Gastrocnemius medialis (tissue), 4 donors: ENCODE results near the gene FAM227B.

Experiments used
- POLR2A ChIP-seq, 2 donors: fragments of 450-650 bp; IDR thresholded peaks; one replicate each; pipeline ENCODE4 v1.6.1; 2017; ENCODE audit warnings: antibody characterized with exemption in 2 of 2, mild to moderate bottlenecking in 2 of 2, moderate library complexity in 2 of 2
- TF ChIP-seq, protein P1 (sequence below), 5 experiments: fragments of 450-650 bp in 3 of 5; fragments of 200-600 bp in 2 of 5; sonication (generic) in 2 of 5; IDR thresholded peaks in 4 of 5; conservative IDR thresholded peaks in 1 of 5; 1 replicate in 4 of 5; 2 replicates in 1 of 5; pipeline ENCODE4 v1.5.1; 2016 to 2019; ENCODE audit warnings: antibody characterized with exemption in 5 of 5, mild to moderate bottlenecking in 3 of 5, moderate library complexity in 3 of 5

DNA sequence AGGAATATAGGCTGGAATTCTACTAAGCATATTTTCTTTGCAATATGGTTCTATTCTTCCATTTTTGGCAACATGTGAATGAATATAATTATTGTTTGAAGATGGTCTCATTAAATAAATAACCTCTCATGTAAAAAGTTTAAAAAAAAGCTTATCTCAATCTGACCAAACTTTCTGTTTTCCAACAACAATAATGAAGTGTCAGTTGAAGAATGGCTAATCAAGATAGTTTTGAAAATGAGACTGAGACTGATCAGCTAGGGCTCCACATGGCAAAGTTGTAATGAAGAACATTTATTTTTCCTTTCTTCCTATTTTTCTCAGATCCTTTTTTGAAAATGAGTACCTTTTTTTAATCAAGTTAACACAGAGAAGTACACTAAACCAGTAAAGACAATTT lies 333.1 kb downstream of the FAM227B start:
- no peak for TF ChIP-seq POLR2A (IDR thresholded peaks at IDR 0.05)
- TF ChIP-seq, protein P1, sequence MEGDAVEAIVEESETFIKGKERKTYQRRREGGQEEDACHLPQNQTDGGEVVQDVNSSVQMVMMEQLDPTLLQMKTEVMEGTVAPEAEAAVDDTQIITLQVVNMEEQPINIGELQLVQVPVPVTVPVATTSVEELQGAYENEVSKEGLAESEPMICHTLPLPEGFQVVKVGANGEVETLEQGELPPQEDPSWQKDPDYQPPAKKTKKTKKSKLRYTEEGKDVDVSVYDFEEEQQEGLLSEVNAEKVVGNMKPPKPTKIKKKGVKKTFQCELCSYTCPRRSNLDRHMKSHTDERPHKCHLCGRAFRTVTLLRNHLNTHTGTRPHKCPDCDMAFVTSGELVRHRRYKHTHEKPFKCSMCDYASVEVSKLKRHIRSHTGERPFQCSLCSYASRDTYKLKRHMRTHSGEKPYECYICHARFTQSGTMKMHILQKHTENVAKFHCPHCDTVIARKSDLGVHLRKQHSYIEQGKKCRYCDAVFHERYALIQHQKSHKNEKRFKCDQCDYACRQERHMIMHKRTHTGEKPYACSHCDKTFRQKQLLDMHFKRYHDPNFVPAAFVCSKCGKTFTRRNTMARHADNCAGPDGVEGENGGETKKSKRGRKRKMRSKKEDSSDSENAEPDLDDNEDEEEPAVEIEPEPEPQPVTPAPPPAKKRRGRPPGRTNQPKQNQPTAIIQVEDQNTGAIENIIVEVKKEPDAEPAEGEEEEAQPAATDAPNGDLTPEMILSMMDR (IDR thresholded peaks at IDR 0.05 in 4 of 5, conservative IDR thresholded peaks at IDR 0.05 in 1 of 5), result no peak
